T-helper 9 cell (primary cell): ENCODE results near the gene PAMR1.

ENCODE experiments used
- DNase-seq: peaks from one replicate; pipeline ENCODE4 v3.0.0-alpha.2; 2020

The PAMR1 gene

DNA sequence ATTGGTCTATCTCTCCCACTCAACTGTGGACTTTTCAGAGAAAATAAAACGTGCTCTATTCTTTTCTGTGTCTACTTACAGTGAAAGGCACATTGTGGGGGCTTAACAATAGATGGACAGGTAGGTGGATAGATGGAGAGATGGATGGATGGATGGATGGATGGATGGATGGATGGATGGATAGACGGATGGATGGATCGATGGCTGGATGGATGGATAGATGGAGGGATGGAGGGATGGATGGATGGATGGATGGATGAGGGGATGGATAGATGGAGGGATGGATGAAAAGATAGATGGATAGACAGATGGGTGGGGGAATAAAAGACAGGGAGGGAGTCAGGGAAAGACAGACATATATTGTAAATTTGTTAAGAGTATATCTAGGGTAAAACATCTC, 91.8 kb downstream of the PAMR1 start:
- no peak for DNase-seq

DNA sequence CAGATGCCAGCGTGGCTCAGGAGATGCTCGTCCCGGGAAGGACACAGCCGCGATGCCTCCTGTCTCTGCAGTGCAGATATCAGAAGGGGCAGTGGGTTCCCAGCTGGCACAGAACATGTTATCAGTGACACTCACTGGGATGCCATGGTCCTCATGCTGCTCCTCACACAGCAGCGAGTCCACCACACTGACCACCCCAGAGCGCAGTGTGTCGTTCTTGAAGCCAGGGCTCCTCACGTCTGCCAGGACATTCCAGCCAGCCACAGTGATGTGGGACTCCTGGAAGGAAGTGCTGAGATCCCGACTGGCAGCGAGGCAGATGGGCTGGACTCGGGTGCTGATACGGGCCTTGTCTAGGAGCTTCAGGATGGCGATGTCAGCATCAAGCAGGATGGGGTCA, 93.0 kb downstream of the PAMR1 start:
- no peak for DNase-seq

DNA sequence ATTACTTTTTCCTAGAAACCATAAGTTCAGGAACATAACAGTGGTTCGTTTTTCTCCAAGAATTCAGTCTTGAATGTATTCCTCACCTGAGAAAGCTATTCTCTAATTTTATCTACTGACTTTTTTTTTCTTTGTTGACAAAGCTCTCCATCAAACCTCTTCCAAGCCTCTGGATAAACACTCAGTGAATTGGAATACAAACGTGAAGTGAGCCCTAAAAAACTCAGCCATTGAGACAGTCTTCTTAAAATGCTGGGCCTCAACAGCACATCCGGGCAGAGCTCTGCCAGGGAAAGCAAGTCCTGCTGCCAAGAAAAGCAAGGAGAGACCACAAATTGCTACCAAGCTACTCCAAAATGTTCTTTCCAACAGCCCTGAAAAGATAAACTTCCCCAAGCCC, 98.3 kb downstream of the PAMR1 start:
- DNase-seq, result no peak

DNA sequence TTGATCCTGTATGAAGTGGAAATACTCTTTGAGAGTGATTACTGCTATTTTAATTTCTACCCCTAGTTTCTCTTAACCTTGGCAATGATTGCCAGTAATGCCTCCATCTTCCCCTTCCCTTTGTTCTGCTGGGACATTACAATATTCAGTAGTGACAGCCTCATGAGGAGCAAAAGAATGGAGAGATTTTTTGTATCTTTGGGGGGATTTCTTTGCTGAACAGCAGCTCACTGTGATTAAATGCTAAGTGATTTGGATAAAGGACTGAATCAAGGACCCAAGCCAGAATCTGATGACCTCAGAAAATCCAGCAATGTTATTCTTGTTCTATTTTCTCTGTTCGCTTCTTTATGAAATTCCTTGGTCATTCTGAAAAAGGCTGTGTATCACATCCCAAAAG, 99.1 kb downstream of the PAMR1 start:
- DNase-seq, result no peak

DNA sequence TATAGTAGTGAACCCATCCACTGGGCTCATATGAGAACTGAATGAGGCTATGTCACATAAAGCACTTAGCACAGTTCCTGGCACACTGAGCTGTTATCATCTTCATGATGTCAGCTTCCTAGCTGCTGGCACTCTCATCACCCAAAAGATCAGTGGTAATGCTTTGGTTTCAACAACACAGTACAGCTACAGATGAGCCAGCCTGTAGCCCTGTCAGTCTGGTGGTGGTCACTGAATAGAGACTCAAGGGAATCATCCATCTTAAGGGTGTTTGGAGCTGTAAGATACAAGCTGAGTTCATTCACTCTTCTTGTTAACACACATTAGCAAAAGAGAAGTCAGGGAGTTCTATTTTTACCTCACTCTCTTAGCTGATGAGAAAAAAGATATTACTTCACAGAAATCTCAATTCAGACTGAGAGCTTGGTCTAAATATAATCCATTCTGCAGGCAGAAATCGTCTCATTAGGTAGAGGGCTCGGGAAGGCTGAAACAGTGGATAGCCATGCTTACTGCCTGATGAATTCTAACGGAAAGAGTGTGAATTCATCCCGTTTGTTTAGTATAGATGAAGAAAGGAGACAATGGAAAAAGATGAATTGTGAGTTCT, 99.7 kb downstream of the PAMR1 start:
- no peak for DNase-seq

DNA sequence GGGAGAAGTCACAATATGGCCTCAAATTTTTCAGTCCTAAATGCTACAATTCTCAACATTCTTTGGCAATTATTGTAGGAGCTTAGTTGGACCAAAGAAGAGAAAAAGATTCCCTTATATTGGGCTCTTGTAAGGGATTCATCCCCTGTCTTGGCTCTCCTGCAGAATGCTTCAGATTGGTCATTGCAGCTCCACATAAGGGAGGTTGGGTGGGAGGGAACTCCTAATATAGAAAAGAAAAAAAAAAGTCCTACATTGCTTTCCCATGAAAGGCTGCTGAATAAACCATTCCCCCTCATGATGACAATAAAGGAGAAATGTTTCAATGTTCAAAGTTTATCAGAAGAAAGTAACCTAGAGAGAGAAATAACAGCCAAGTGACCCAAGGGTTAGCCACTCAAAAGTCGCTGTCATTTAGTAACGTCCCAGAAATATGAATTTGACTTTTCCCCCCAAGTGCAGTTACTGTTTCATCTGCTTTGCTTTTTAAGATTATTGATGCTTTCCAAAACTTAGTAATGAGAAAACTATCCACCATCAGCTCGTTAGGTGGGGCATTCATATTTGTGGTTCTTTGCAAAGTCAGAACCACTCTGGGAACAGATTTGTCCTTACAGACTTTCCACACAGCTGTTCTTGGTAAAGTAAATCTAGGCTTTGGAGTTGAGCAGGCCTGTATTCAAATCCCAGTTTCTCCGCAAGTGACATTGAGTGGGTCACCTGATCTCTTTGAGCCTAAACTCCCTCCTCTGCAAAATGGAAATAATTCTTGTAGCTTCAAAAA, 101.1 kb downstream of the PAMR1 start:
- no peak for DNase-seq

DNA sequence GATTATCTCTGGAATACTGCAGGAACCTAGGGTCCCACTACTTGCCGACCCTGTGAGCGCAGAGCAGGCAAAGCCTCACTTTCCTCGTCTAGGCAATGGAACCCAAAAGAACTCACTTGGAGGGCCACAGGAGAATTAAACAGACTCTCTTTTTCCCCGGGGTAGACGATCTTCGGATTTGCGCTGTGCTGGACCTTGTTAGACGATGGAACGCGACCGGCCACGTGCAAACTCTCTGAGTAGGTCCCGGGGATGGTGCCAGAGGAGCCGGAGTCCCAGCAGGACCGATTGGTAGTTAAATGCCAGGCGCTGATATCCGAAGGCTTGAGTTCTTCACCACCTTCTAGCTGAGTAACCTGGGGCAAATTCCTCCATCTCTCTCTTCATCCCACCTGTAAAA, 105.0 kb downstream of the PAMR1 start:
- no peak for DNase-seq

DNA sequence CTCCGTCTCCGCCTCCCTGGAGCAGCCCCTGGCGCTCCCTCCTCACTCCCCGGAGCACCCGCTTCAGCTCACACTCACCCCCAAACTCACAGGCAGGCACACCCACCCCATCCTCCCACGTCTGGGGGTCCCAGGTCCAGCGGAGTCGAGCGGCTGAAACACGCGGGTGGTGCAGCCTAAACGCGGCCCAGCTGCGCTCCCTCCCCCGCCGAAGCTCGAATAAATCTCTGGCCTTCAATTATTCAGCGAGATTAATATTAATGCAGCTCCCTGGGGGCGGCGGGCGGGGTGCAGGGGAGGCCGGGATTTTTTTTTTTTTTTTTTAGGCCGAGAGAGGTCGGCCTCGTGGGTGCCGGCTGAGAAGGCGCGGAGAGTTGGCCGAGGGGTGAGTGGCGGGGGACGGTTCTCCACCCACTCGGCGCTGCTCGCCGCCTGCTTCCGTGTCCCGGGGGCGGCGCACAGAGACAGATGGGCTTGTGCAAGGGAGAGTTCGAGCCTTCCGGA, 105.5 kb downstream of the PAMR1 start:
- DNase-seq, result no peak

DNA sequence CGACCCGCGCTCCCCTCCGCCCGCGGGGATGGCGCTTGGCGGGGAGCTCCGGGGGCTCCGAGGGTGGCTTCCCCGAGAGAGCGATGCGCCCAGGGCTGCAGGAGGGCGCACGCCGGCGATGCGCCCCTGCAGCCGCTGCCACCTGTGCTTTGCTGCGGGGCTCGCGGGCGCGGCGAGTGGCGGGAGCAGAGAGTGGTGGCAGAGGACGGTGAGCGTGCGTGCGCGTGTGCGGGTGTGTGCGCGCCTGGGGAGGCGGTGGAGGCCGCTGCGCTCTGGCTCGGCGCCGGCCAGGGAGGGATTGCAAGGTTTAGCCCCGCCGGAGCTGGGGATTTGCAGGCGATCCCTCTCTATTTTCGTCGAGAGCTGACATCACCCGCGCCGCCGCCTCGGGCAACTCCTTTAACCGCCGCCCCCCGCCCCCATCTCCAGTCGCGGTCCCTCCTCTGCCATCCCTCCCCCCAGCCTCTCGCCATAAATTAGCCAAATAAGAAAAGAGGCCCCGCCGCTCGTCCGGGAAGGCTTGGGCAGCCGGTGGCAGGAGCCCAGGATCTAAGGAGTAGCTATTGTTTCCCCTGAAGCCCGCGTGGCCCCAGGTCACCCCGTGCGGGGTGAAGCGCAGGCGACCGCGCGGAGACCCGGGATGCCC, 106.1 kb downstream of the PAMR1 start, which contains the start of gene SLC1A2:
SLC1A2 (minus strand) TSS at position 375 of the 646 bp plus-strand sequence. CDS start 592 bp downstream, outside the sequence.
- DNase-seq, result no peak

DNA sequence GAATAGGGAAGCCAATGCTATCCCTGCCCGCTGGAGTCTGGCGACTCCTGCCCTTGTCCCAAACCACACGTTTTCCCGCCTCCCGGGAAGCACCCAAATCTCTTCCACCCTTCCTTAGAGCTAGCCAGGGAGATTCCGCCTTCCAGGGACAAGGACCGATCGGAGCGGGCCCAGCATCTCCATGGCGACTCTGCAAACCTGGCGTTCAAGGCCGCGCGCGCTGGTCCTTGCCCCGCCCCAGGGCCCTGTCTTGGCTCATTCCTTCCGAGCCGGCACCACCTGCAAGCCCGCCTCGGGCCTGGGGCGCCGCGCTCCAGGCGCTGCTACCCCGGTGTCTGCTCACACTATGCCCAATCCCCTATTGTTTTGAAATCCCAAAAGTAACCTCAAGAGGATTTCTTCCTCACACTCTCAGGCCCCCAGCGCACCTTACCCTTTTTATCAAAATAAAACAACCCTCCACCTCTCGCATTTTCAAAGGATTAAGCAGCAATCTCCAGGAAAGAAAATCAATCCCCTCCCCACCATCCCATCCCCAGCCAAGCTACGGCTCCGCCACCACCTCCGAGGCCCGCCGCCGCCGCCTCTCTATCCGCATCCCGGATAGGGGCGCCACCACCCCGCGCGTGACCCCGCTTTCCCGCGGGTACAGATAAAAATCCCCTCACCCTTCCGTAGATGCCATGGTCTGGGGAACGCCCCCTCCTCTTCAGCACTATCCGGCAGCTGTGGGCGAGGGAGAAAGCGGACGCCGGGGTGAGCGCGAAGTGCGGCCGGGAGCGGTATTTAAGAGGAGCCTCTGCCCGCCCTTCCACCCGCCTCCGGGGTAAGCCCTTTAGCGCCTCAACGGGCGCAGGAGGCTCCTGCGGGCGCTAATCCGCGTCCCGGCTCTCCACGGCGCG, 106.9 kb downstream of the PAMR1 start:
- no peak for DNase-seq

DNA sequence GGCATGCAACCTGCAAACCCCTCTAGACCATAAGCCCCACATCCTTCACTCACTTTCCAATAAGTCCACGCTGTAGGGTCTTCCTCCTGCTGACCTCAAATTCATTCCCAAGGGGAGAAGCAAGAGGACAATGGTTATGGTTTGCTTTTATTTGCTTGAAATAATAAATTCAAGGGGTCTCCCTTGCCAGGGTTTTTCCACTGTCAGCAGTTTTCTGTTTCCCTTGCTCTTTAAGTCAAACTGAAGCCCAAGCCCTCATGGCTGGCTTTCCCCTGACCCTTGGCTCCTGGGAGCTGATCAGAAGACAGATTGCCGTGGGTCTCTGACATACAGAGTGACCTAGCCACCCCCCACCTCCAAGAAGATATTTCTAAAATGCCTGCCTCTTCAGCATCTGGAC, 109.9 kb downstream of the PAMR1 start:
- DNase-seq, result no peak

DNA sequence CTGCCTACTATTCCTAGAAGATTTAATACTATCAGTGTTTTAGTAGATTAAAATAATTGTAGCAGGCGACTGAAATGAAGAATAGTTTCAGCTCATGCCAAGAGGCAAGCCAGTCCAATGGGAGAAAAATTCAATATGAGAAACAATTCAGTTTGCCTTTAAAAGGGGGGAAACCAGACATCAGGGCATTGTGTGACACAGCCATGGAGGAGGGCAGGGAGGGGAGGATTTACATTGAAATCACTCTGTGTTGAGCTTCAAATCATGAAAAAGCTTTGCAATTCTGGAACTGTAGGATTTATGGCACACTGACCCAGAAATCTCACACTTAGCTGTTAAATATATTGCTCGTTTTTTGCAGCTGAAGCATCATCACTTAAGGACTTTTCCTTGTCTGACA, 110.6 kb downstream of the PAMR1 start:
- no peak for DNase-seq

DNA sequence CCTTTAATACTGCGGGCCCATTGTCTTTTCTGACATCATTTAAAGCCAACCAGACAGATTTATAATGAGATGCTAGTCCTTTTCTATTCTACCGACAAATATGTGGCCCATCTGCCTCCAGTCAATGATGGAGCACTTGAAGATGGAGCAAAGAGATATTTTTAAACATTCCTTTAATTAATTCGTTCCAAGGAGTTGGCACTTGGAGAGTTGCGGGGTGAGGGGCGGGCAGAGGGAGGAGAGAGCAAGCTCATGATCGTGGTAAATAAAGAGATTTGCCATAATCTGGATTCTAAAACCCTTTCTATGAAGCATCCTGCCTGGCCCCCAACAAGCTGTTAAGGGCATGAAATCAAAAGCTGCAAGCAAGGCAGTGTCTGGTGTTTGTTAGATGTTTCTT, 111.1 kb downstream of the PAMR1 start:
- no peak for DNase-seq

DNA sequence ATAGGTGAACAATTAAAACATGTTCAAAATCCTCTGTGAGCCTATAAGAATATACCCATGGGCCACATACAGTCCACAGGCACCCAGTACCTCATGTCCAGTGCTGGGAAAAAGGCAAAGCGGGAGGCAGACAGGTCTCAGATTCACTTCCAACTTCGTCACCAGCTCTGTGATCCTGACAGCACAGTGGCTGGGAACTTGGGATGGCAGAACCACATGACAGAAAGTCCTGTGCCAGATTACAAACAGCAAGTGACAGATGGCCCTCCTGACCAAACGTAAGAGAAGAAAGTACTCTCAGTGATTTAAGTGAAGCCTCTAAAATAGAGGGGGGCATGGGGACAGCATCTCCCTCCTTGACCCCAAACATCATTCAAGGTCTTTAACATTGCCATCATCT, 111.8 kb downstream of the PAMR1 start:
- DNase-seq, result no peak

DNA sequence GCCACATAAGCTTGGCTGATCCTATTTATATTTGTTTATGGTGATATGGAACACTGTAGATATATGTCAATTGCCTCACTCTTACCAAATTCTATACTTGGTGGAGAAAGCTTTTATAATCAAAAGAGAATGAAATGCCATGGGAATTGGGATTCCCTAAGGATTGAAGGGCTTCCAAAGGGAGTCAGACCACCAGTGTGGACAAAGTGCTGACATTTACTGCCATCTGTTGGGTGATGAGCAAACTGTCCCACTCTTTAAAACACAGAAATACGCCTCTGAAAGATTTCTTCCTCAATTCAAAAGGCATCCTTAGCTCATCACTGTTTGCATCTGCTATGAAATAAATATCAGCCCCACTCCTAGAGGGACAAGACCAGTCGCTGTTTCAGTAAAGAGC, 113.1 kb downstream of the PAMR1 start:
- DNase-seq, result no peak

DNA sequence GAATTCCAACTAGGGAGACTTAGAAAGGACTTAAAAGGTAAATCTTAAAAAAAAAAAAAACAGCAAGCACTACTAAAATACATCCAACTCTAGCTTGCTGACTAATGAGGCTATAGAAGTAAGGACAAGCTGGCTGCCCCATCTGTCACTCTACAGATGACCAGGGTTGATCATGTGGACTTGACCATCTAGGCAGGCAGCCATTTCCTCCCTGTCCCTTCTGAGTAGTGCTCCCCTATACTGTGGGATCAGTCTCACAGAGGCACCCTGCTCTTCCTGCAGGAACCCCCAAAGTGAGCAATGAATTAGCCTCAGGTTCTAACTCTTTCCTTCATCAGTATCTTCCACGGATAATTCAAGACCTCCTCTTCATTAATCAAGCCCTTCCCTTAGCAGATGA, 118.4 kb downstream of the PAMR1 start:
- DNase-seq, result no peak

DNA sequence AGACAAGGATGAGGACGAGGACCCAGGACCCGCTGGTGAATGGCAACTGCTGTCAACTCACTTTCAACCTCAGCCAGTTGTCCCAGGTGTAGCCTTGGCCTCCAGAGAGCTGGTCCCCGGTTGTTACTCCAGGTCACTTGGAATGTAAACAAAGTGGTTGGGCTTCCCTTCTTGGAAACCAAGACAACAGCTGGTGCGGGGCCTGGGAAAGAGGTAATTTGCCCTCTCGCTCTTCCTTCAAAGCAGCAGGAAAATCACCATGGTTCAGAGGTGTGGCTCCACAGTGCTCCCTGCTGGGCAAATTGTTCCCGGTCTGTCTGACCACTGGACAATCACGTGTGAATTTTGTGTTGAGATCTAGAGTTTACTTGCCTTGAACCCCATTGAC, 121.0 kb downstream of the PAMR1 start:
- DNase-seq, result no peak

DNA sequence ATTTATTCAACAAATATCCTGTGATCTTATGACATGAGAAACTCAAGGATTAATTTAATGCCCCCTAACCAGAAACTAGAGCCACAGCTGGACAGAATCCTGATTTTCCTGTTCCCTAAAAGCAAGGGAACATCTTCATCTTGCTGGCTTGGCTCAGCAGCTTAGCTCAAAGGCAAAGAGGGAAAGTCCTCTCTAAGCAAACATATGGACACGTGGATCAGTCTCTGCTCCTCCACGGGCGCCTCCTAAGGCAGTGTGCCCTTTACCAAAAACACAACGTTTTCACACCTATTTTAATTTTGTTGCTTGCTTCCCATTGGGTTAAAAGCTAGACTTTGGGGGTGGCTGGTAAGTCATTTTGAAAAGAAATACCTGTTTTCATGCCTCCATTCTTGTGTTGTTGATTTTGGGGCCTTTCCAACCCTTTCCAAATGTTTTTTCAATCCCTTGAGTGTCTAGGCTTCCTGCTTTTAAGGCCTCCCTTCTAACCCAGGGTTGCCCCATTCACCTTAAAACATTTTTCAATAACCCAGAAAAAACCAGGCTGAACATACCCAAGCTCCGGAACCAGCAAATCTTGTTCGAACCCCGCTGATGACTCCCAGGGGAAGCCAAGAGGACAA, 121.5 kb downstream of the PAMR1 start:
- no peak for DNase-seq

DNA sequence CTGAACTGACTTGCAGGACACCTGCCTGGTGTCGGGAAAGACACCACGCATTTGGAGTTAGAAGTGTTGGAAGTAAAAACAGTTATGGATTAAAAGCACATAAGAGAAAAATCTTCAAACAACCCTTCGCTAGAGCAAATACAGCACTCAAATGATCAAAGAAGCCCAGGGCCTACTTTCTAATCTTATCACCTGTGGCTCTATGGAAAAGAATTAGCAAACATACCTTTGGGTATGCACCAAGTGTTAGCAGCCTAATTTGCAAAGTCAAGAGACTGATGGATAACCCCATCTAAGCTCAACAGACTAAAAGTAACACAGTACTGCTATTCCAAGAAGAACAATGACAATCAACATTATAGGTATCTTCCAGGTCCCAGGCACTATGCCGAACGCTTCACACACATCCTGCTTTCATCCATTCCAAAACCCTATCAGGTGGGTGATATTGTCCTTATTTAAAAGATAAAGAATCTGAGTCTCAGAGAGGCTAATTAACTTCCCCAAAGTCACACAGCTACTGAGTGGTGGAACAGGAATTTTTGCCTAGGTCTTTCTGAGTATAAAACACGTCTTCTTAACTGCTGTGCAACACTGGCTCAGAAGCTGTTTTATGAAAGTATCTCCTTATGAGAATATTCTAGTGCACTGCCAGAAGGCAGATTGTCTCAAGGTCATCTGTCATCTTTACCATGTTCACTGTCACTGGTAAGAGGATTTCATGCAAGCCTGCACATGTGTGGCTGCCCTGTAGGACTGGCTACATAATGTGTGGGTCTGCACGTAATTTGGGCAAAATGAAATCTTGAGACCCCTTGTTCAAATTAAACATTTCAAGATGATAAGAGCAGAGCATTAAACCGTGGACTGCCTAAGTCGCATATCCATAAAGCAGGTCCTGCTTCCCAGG, 122.4 kb downstream of the PAMR1 start:
- DNase-seq, result no peak

DNA sequence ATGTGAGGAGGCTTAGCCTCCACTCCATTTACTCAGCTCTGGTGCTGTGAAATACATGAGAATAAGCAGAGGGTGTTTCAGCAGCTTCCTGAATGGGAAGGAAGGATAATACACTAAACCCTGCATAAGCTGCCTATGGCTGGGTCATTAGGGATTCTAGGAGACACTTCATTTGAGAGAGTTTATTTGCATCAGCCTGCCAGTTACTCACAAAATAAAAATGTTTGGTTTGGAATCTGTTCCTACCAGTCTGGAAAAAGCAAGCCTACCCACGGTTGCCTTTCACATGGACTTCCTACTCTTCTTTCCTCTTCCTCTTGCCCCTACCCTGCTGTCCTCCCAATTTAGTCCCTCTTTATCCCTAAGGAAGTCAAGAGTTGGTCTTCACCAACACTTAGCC, 126.5 kb downstream of the PAMR1 start:
- DNase-seq, result no peak

DNA sequence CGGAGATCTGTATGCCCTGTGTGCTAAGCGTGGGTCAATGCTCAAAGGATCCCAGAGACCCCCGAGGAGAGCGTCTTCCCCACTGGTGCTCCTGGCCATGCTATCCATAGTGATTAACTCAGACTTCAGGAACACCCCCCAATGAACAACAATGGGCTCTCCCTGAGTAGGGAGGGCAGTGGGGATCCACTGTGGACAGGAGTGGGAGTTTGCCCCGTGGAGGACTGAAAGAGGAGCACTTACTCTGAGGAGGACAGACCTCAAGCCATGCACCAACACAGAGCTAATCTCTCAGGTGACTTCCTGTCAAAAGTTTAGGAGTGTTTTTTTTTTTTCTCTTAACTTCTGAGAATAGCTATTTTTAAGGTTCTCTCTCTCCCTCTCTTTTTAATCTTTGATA, 130.5 kb downstream of the PAMR1 start:
- DNase-seq, result no peak
